Fibroblast of villous mesenchyme (primary cell): Measurements from ENCODE around the gene KCNAB2. TPM values are rescaled to one million over a fixed set of nuclear protein-coding genes. Genes with fewer than 3 reads are reported as not detected.

Source experiments
- DNase-seq: peaks from one replicate; pipeline ENCODE4 v3.0.0-alpha.2; 2010; ENCODE audit warnings: low read depth
- H3K4me3 ChIP-seq: 2 replicates; pipeline ENCODE4 v1.5.1; 2011; ENCODE audit warnings: low read depth, mild to moderate bottlenecking, low read length
- CTCF ChIP-seq: IDR thresholded peaks from 2 replicates; pipeline ENCODE4 v1.5.1; 2012; ENCODE audit warnings: low read depth, mild to moderate bottlenecking, low read length; ENCODE audit not compliant: insufficient read depth
- total RNA-seq: library from RNA; depleted of rRNA; stranded (reverse); fragments of >200 nt; gene quantifications from 2 replicates; pipeline ENCODE4 v1.2.3, GENCODE V29; 2012

Gene KCNAB2
- total RNA-seq, 1 donor, result 2.6 TPM

DNA sequence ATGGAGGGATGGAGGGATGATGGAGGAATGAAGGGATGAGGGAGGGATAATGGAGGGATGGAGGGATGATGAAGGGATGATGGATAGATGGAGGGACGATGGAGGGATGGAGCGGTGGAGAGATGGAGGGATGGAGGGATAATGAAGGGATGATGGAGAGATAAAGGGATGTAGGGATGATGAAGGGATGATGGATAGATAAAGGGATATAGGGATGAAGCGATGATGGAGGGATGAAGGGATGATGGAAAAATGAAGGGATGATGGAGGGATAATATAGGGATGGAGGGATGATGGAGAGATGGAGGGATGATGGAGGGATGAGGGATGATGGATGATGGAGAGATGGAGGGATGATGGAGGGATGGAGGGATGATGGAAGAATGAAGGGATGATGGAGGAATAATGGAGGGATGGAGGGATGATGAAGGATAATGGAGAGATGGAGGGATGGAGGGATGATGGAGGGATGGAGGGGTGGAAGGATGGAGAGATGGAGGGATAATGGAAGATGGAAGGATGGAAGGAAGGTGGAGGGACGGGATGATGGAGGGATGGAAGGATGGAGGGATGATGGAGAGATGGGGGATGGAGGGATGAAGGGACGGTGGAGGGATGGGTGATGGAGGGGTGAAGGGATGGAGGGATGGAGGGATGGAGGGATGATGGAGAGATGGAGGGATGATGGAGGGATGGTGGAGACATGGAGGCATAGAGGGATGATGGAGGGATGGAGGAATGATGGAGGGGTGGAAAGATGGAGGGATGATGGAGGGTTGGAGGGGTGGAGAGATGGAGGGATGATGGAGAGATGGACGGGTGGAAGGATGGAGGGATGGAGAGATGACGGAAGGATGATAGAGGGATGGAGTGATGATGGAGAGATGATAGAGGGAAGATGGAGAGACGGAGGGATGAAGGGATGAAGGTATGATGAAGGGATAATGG, 62.0 kb downstream of the KCNAB2 start:
- no peak overlapping the region for H3K4me3 ChIP-seq
- TF ChIP-seq CTCF, result no peak

GRCh38 chr1:6108476-6108875, 62.8 kb downstream of the KCNAB2 start:
- TF ChIP-seq CTCF, result no peak
- no peak for DNase-seq
- H3K4me3 ChIP-seq, result no peak overlapping the region

More for the DNA sequence above, 62.0 kb downstream of the KCNAB2 start:
- no peak for DNase-seq

DNA sequence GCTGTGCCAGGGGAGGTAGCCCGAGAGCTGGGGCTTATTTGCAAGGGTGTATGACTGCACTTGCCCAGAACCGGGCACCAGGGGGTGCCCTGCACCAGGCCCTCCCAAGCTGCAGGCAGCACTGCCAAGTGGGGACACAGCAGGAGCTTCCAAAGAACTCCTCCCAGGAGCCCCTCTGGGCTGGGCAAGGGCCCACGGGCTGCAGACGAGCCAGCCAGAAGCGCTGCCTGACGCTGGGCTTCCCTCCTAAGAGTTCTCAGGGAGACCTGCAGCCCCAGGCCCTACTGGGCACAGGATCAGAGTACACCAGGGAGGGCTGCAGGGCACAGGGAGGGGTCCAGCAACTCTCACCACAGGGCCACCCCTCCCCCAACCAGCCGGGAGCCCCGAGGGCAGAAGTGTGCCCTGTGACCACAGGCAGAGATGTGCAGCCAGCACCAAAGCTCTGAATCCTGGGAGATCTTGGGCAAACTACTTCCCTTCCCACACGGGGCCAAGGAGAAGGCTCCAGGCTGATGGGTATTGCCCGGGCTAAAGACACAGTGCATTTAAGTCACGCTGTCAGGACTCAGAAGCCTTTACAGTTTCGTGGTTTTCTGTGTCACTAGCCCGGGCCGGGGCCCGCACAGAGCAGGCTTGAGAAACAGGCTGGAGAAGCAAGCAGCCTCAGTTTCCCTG, 63.4 kb downstream of the KCNAB2 start:
- TF ChIP-seq CTCF, result peak; percentile 55
- DNase-seq, result peak; percentile 54

GRCh38 chr1:6109688-6110087, 64.0 kb downstream of the KCNAB2 start:
- no peak for DNase-seq
- H3K4me3 ChIP-seq, result no peak overlapping the region
- TF ChIP-seq CTCF, result no peak

More for the DNA sequence above, 63.4 kb downstream of the KCNAB2 start:
- H3K4me3 ChIP-seq, result no peak overlapping the region

DNA sequence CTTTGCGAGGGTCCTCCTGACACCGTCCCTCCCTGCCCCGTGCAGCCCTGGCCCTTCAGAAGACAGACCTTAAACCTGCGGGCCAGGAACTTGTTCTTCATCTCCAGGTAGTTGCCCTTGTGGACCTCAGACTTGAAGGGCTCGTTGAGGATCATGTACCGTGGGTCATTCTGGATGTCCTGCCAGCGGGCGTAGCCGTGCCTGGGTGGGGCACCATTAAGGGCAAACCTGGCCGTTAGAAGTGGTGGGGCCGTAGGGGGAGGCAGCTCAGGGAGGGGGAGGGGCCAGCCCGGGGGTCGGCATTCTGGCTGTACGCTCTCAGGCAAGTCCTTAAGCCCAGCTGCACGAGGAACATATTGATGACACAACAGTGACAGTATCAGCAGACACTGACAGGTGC, 64.6 kb downstream of the KCNAB2 start:
- no peak overlapping the region for H3K4me3 ChIP-seq
- DNase-seq, result no peak
- no peak for TF ChIP-seq CTCF

- no peak for TF ChIP-seq CTCF
- no peak overlapping the region for H3K4me3 ChIP-seq
- DNase-seq, result no peak
These were observed 65.9 kb downstream of the KCNAB2 start for GRCh38 chr1:6111571-6111970.
